Colonic mucosa (tissue), 4 donors: Measurements from ENCODE around the gene NTM. TPM values are rescaled to one million over a fixed set of nuclear protein-coding genes. Genes with fewer than 3 reads are reported as not detected.

Experiments
- DNase-seq: peaks from one replicate; pipeline ENCODE4 v3.0.0-alpha.2; 2020
- H3K27ac ChIP-seq: fragments of 200-600 bp; one replicate; pipeline ENCODE4 v1.8.0; 2021
- H3K27me3 ChIP-seq: fragments of 200-600 bp; one replicate; pipeline ENCODE4 v1.8.0; 2021
- H3K36me3 ChIP-seq: fragments of 200-600 bp; one replicate; pipeline ENCODE4 v1.8.0; 2021
- H3K4me1 ChIP-seq: fragments of 200-600 bp; one replicate; pipeline ENCODE4 v1.8.0; 2021; ENCODE audit warnings: mild to moderate bottlenecking
- H3K4me3 ChIP-seq: fragments of 200-600 bp; one replicate; pipeline ENCODE4 v1.8.0; 2021
- H3K9ac ChIP-seq, 2 donors: one replicate each; pipeline ENCODE4 v1.7.0; 2013; ENCODE audit warnings: control low read depth in 2 of 2, low read depth in 2 of 2, low read length in 2 of 2
- H3K9me3 ChIP-seq: fragments of 200-600 bp; one replicate; pipeline ENCODE4 v1.8.0; 2021
- intact Hi-C: fragments of 100-400 bp; cut with DNase I; formaldehyde crosslinking; loops from one replicate; pipeline ENCODE4 v1.14.1; 2022
- total RNA-seq, 2 donors: library from RNA; stranded (reverse); fragmentation: NEBNext Ultra II Directional in 1 of 2; extraction: Animal tissue kit (Norgen Biotek cat#: 25700) in 1 of 2; gene quantifications; one replicate each; pipeline ENCODE4 v1.2.1, GENCODE V29; 2021
- TF ChIP-seq, protein P1 (sequence below): fragments of 200-600 bp; IDR thresholded peaks from one replicate; pipeline ENCODE4 v1.8.0; 2022; ENCODE audit warnings: antibody characterized with exemption, mild to moderate bottlenecking
- donor health status: healthy.
- donor health status: DM: no; HTN: no; CAD: no.
- donor health status: DM: no; HTN: no; CAD: no.

Gene NTM
- total RNA-seq, 2 donors from 2014 or later: 1.6 to 2.8 TPM

DNA sequence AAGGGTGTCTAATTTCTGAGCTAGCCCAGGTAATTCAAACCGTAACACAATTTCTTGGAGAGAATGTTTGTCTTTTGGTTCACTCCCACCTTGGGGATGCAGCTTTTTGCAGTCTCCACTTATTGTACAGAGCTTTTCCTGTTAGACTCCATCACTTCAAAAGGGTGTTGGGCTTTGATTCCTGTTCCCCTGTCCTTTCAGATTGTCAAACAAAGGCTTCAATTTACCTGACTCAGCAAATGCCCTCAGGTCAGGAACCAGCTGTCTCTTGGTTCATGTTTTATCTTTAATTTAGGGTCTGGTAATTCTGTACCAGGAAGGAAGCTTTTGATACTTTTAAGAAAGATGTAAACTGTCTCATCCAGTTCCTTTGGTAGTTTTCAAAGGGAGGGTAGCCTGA is 880.6 kb downstream of the NTM start:
- H3K9me3 ChIP-seq: no peaks in the 10 kb centered on the region
- no peaks in the 10 kb centered on the region for H3K36me3 ChIP-seq
- H3K4me3 ChIP-seq: no peak overlapping the region
- no peak overlapping the region for H3K9ac ChIP-seq
- H3K27ac ChIP-seq: no peak overlapping the region
- H3K27me3 ChIP-seq: no peaks in the 10 kb centered on the region
- TF ChIP-seq, protein P1, sequence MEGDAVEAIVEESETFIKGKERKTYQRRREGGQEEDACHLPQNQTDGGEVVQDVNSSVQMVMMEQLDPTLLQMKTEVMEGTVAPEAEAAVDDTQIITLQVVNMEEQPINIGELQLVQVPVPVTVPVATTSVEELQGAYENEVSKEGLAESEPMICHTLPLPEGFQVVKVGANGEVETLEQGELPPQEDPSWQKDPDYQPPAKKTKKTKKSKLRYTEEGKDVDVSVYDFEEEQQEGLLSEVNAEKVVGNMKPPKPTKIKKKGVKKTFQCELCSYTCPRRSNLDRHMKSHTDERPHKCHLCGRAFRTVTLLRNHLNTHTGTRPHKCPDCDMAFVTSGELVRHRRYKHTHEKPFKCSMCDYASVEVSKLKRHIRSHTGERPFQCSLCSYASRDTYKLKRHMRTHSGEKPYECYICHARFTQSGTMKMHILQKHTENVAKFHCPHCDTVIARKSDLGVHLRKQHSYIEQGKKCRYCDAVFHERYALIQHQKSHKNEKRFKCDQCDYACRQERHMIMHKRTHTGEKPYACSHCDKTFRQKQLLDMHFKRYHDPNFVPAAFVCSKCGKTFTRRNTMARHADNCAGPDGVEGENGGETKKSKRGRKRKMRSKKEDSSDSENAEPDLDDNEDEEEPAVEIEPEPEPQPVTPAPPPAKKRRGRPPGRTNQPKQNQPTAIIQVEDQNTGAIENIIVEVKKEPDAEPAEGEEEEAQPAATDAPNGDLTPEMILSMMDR: no peak
- intact Hi-C loops: no loop called here
- DNase-seq: no peak
- no peaks in the 10 kb centered on the region for H3K4me1 ChIP-seq

- intact Hi-C loops: no loop called here
- TF ChIP-seq, protein P1: no peak
- no peak overlapping the region for H3K27ac ChIP-seq
- H3K9ac ChIP-seq: no peak overlapping the region
- H3K4me3 ChIP-seq: no peak overlapping the region
- no peak for DNase-seq
- H3K9me3 ChIP-seq: no peaks in the 10 kb centered on the region
- H3K27me3 ChIP-seq: no peaks in the 10 kb centered on the region
- no peaks in the 10 kb centered on the region for H3K4me1 ChIP-seq
- no peaks in the 10 kb centered on the region for H3K36me3 ChIP-seq
These were observed 883.3 kb downstream of the NTM start for GRCh38 chr11:132253469-132254264.

DNA sequence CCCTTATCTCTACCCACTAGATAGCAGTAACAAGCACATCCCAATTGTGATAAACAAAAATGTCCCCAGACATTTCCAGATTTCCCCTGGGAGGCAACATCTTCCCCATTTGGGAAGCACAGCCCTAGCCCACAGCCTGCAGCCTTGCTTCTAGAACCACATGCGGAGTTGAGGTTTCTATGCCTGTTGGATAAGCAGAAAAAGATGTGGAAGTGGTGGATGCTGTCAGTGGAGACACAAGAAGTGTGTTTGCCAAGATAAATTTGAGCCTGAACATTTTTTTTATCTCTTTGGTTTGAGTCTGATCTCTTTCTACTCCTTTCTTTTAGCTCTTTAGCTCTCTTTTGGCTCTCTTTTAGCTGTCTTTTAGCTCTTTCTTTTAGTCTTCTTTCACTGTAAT is 884.5 kb downstream of the NTM start:
- no peaks in the 10 kb centered on the region for H3K36me3 ChIP-seq

GRCh38 chr11:132256528-132257279 is 886.3 kb downstream of the NTM start:
- Histone ChIP-seq H3K27me3 (no peaks in the 10 kb centered on the region), H3K27ac (no peak overlapping the region), H3K9ac (no peak overlapping the region), H3K9me3 (no peaks in the 10 kb centered on the region), H3K36me3 (no peaks in the 10 kb centered on the region), H3K4me1 (no peaks in the 10 kb centered on the region), H3K4me3 (no peak overlapping the region)
- TF ChIP-seq, protein P1: no peak
- no peak for DNase-seq
- intact Hi-C loops: no loop called here

More for the DNA sequence above, 884.5 kb downstream of the NTM start:
- intact Hi-C loops: no loop called here
- Histone ChIP-seq H3K4me1 (no peaks in the 10 kb centered on the region), H3K27me3 (no peaks in the 10 kb centered on the region), H3K27ac (no peak overlapping the region), H3K9ac (no peak overlapping the region), H3K4me3 (no peak overlapping the region), H3K9me3 (no peaks in the 10 kb centered on the region)
- TF ChIP-seq, protein P1: no peak
- no peak for DNase-seq

GRCh38 chr11:132257871-132258270 is 887.5 kb downstream of the NTM start:
- H3K27ac ChIP-seq: no peak overlapping the region
- no peak overlapping the region for H3K9ac ChIP-seq
- H3K36me3 ChIP-seq: no peaks in the 10 kb centered on the region
- intact Hi-C loops: no loop called here
- no peak for DNase-seq
- TF ChIP-seq, protein P1: no peak
- H3K4me1 ChIP-seq: no peaks in the 10 kb centered on the region
- H3K4me3 ChIP-seq: no peak overlapping the region
- no peaks in the 10 kb centered on the region for H3K27me3 ChIP-seq
- H3K9me3 ChIP-seq: no peaks in the 10 kb centered on the region
